Measurements from ENCODE around the gene NAA38.

DNA sequence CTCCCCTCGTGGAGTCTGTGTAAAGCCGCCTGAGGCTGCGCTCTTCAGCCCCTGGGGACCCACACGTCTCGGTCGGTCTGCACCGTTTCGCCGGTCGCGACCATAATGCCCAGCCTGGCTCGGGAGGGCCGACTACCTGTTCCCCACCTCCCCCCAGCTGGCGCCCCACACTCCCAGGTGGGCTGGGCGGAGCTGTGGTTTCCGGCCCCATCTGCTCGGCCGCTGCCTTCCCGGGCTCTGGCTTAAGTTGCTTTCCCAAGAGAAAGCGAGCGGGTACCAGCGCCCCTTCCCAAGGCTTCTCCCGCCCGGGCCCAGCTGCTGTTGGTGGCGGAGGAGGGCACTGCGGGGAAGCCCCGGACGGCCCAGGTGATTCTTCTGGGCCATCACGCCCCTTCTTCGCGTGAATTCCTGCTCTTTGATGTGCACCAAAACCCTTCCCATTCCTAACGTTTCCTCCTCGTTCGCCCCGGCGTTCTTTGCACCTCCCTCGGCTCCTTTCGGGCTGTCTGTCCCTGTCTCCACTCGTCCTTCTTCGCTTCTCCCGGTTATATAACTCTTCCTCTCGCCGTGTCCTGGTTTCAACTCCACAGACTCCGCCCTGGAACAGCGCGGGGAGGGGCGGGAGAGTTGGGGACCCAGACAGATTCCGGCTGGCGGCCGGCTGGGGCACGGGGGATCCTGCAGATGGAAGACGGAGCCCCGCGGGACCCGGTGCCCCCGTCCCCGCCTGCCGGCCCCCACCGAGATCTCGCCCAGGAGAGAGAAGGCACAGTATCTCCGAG lies 21.4 kb downstream of the NAA38 start:
- TF ChIP-seq, protein P1, sequence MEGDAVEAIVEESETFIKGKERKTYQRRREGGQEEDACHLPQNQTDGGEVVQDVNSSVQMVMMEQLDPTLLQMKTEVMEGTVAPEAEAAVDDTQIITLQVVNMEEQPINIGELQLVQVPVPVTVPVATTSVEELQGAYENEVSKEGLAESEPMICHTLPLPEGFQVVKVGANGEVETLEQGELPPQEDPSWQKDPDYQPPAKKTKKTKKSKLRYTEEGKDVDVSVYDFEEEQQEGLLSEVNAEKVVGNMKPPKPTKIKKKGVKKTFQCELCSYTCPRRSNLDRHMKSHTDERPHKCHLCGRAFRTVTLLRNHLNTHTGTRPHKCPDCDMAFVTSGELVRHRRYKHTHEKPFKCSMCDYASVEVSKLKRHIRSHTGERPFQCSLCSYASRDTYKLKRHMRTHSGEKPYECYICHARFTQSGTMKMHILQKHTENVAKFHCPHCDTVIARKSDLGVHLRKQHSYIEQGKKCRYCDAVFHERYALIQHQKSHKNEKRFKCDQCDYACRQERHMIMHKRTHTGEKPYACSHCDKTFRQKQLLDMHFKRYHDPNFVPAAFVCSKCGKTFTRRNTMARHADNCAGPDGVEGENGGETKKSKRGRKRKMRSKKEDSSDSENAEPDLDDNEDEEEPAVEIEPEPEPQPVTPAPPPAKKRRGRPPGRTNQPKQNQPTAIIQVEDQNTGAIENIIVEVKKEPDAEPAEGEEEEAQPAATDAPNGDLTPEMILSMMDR (IDR thresholded peaks at IDR 0.05), result no peak
- TF ChIP-seq EZH2 (IDR thresholded peaks at IDR 0.05), result no peak
